NB4 (cell line): ENCODE results near the gene SLC9A3.

Source experiments
- MYC ChIP-seq: IDR thresholded peaks from 2 replicates; pipeline ENCODE4 v1.6.1; 2011; ENCODE audit warnings: low read depth, low read length
- POLR2A ChIP-seq: IDR thresholded peaks from 2 replicates; pipeline ENCODE4 v1.6.1; 2011; ENCODE audit warnings: mild to moderate bottlenecking; ENCODE audit not compliant: insufficient read length; ENCODE audit errors: extremely low read depth
- TF ChIP-seq, protein P1 (sequence below): IDR thresholded peaks from one replicate; pipeline ENCODE4 v1.5.1; 2012; ENCODE audit warnings: low read depth, low read length

- TF ChIP-seq, protein P1, sequence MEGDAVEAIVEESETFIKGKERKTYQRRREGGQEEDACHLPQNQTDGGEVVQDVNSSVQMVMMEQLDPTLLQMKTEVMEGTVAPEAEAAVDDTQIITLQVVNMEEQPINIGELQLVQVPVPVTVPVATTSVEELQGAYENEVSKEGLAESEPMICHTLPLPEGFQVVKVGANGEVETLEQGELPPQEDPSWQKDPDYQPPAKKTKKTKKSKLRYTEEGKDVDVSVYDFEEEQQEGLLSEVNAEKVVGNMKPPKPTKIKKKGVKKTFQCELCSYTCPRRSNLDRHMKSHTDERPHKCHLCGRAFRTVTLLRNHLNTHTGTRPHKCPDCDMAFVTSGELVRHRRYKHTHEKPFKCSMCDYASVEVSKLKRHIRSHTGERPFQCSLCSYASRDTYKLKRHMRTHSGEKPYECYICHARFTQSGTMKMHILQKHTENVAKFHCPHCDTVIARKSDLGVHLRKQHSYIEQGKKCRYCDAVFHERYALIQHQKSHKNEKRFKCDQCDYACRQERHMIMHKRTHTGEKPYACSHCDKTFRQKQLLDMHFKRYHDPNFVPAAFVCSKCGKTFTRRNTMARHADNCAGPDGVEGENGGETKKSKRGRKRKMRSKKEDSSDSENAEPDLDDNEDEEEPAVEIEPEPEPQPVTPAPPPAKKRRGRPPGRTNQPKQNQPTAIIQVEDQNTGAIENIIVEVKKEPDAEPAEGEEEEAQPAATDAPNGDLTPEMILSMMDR = no peak
- TF ChIP-seq POLR2A = no peak
- no peak for TF ChIP-seq MYC
Observed at GRCh38 chr5:479566-480319, 44.5 kb downstream of the SLC9A3 start.
